Trophoblast cell (in vitro differentiated cells and primary cell): ENCODE measurements around the gene FBLIM1.
"Not testable (repeated sequence)": the region's sequence is repeated elsewhere in the genome, so short reads cannot be mapped to it uniquely, and the experiment has no call there.

Experiments
- DNase-seq, 2 donors: peaks; one replicate each; pipeline ENCODE4 v3.0.0-alpha.2; 2016
- H2AFZ ChIP-seq: 2 replicates; pipeline ENCODE4 v1.6.1; 2013; ENCODE audit warnings: low read length, moderate library complexity, mild to moderate bottlenecking; ENCODE audit not compliant: insufficient read depth, poor library complexity
- H2AK5ac ChIP-seq: 2 replicates; pipeline ENCODE4 v1.6.1; 2013; ENCODE audit warnings: mild to moderate bottlenecking, low read length
- H2BK120ac ChIP-seq: 2 replicates; pipeline ENCODE4 v1.6.1; 2013; ENCODE audit warnings: low read length, mild to moderate bottlenecking, moderate library complexity; ENCODE audit not compliant: insufficient read depth, poor library complexity
- H2BK12ac ChIP-seq: 2 replicates; pipeline ENCODE4 v1.6.1; 2013; ENCODE audit warnings: mild to moderate bottlenecking, low read length, moderate library complexity
- H2BK5ac ChIP-seq: 2 replicates; pipeline ENCODE4 v1.6.1; 2013; ENCODE audit warnings: low read length, low read depth, moderate library complexity, mild to moderate bottlenecking; ENCODE audit not compliant: poor library complexity
- H3K14ac ChIP-seq: 2 replicates; pipeline ENCODE4 v1.6.1; 2013; ENCODE audit warnings: mild to moderate bottlenecking, low read length
- H3K18ac ChIP-seq: 2 replicates; pipeline ENCODE4 v1.6.1; 2013; ENCODE audit warnings: mild to moderate bottlenecking, low read length
- H3K23ac ChIP-seq: 2 replicates; pipeline ENCODE4 v1.6.1; 2013; ENCODE audit warnings: low read length
- H3K27ac ChIP-seq: 2 replicates; pipeline ENCODE4 v1.5.1; 2013; ENCODE audit warnings: low read depth, mild to moderate bottlenecking, inconsistent platforms, low read length, moderate library complexity
- H3K27me3 ChIP-seq: 2 replicates; pipeline ENCODE4 v1.6.1; 2013; ENCODE audit warnings: inconsistent platforms, mild to moderate bottlenecking, low read length, moderate library complexity; ENCODE audit not compliant: insufficient read depth
- H3K36me3 ChIP-seq, 2 experiments: 1 replicate in 1 of 2; 2 replicates in 1 of 2; pipeline ENCODE4 v1.6.1; 2013; ENCODE audit warnings: low read length in 2 of 2, mild to moderate bottlenecking in 2 of 2, moderate library complexity in 1 of 2; ENCODE audit not compliant: insufficient read depth in 2 of 2, control insufficient read depth in 1 of 2
- H3K4ac ChIP-seq: 2 replicates; pipeline ENCODE4 v1.6.1; 2013; ENCODE audit warnings: low read depth, mild to moderate bottlenecking, low read length, moderate library complexity
- H3K4me1 ChIP-seq, 2 experiments: 1 replicate in 1 of 2; 2 replicates in 1 of 2; pipeline ENCODE4 v1.6.1; 2013; ENCODE audit warnings: low read length in 2 of 2, mild to moderate bottlenecking in 2 of 2, moderate library complexity in 1 of 2; ENCODE audit not compliant: insufficient read depth in 2 of 2, control insufficient read depth in 1 of 2
- H3K4me2 ChIP-seq: 2 replicates; pipeline ENCODE4 v1.6.1; 2013; ENCODE audit warnings: inconsistent platforms, mild to moderate bottlenecking, low read length, moderate library complexity
- H3K4me3 ChIP-seq: 2 replicates; pipeline ENCODE4 v1.5.1; 2013; ENCODE audit warnings: mild to moderate bottlenecking, low read depth, low read length, inconsistent platforms
- H3K79me1 ChIP-seq: one replicate; pipeline ENCODE4 v1.6.1; 2013; ENCODE audit warnings: low read length
- H3K79me2 ChIP-seq: 2 replicates; pipeline ENCODE4 v1.6.1; 2013; ENCODE audit warnings: low read length, mild to moderate bottlenecking; ENCODE audit not compliant: control insufficient read depth, insufficient read depth, poor library complexity
- H3K9ac ChIP-seq: 2 replicates; pipeline ENCODE4 v1.6.1; 2013; ENCODE audit warnings: mild to moderate bottlenecking, low read length
- H3K9me3 ChIP-seq: 2 replicates; pipeline ENCODE4 v1.6.1; 2013; ENCODE audit warnings: low read depth, mild to moderate bottlenecking, control low read depth, inconsistent platforms, low read length; ENCODE audit not compliant: insufficient read depth
- H4K12ac ChIP-seq: 2 replicates; pipeline ENCODE4 v1.6.1; 2013; ENCODE audit warnings: low read depth, mild to moderate bottlenecking, low read length, moderate library complexity
- H4K8ac ChIP-seq: 2 replicates; pipeline ENCODE4 v1.6.1; 2013; ENCODE audit warnings: low read depth, mild to moderate bottlenecking, low read length, moderate library complexity
- H4K91ac ChIP-seq: one replicate; pipeline ENCODE4 v1.6.1; 2013; ENCODE audit warnings: low read depth, mild to moderate bottlenecking, low read length, moderate library complexity
- WGBS: extraction: QIAGEN DNeasy Blood & Tissue Kit; methylation state at CpG from one replicate; pipeline ENCODE4 v1.1.7; 2013; ENCODE audit warnings: missing lambda C conversion rate; ENCODE audit not compliant: insufficient read length, insufficient coverage; ENCODE audit errors: extremely low coverage; 5-methylcytosine and 5-hydroxymethylcytosine counted together

FBLIM1 gene

GRCh38 chr1:15828931-15829330, 70.3 kb downstream of the FBLIM1 start:
- not testable (repeated sequence) for H4K8ac ChIP-seq, H3K4me2 ChIP-seq, H3K27me3 ChIP-seq, H3K36me3 ChIP-seq, H3K14ac ChIP-seq, H2BK120ac ChIP-seq, H4K12ac ChIP-seq, H2BK12ac ChIP-seq, H2AK5ac ChIP-seq, H4K91ac ChIP-seq, H3K4me3 ChIP-seq, H3K27ac ChIP-seq, H3K79me2 ChIP-seq, H3K4ac ChIP-seq, H3K9me3 ChIP-seq, DNase-seq, H2AFZ ChIP-seq, H2BK5ac ChIP-seq, H3K4me1 ChIP-seq, H3K18ac ChIP-seq, H3K23ac ChIP-seq, H3K79me1 ChIP-seq, H3K9ac ChIP-seq
- no CpG with 5 or more reads among the region's 14 CpGs for WGBS

- Histone ChIP-seq H3K27ac (no peak overlapping the region), H4K91ac (no peak overlapping the region), H3K79me2 (peaks cover 7% of the 10 kb centered on the region), H3K36me3 (no peaks in the 10 kb centered on the region), H2AK5ac (no peak overlapping the region), H3K27me3 (no peaks in the 10 kb centered on the region), H4K12ac (no peak overlapping the region), H3K4me3 (no peak overlapping the region), H4K8ac (no peak overlapping the region), H3K23ac (no peak overlapping the region), H3K9me3 (no peaks in the 10 kb centered on the region), H3K79me1 (peaks cover 8% of the 10 kb centered on the region), H3K18ac (no peak overlapping the region), H2BK5ac (no peak overlapping the region), H3K4me2 (no peak overlapping the region), H2BK12ac (no peak overlapping the region), H2AFZ (no peak overlapping the region), H3K4me1 (peaks cover 3% of the 10 kb centered on the region in 2 experiments), H2BK120ac (no peak overlapping the region), H3K14ac (no peak overlapping the region), H3K9ac (no peak overlapping the region), H3K4ac (no peak overlapping the region)
- WGBS: no CpG with 5 or more reads among the region's 1 CpG
- no peak for DNase-seq
These were observed 71.7 kb downstream of the FBLIM1 start for GRCh38 chr1:15830258-15830657.

GRCh38 chr1:15833069-15833679, 74.6 kb downstream of the FBLIM1 start:
- Histone ChIP-seq H3K4me3 (no peak overlapping the region), H3K4ac (no peak overlapping the region), H4K91ac (no peak overlapping the region), H2BK120ac (no peak overlapping the region), H3K27me3 (no peaks in the 10 kb centered on the region), H2BK5ac (no peak overlapping the region), H3K79me2 (peaks cover 10% of the 10 kb centered on the region), H3K27ac (no peak overlapping the region), H3K23ac (no peak overlapping the region), H3K9me3 (no peaks in the 10 kb centered on the region), H4K12ac (no peak overlapping the region), H4K8ac (peak overlapping the region; percentile 30), H3K14ac (no peak overlapping the region), H2BK12ac (no peak overlapping the region), H3K4me1 (peaks cover 3 to 5% of the 10 kb centered on the region in 2 experiments), H3K18ac (no peak overlapping the region), H3K4me2 (no peak overlapping the region), H3K9ac (no peak overlapping the region), H3K79me1 (peaks cover 14% of the 10 kb centered on the region), H2AFZ (no peak overlapping the region), H3K36me3 (no peaks in the 10 kb centered on the region), H2AK5ac (no peak overlapping the region)
- DNase-seq: peak; percentile 83 to 91
- no CpG with 5 or more reads among the region's 24 CpGs for whole genome bisulfite sequencing

GRCh38 chr1:15833842-15834405, 75.3 kb downstream of the FBLIM1 start:
- no peak overlapping the region for H2AFZ ChIP-seq
- whole genome bisulfite sequencing: no CpG with 5 or more reads among the region's 10 CpGs
- H3K4ac ChIP-seq: no peak overlapping the region
- H3K14ac ChIP-seq: no peak overlapping the region
- H3K27ac ChIP-seq: no peak overlapping the region
- DNase-seq: no peak
- H3K79me2 ChIP-seq: peaks cover 10% of the 10 kb centered on the region
- H3K4me2 ChIP-seq: peak overlapping the region; percentile 91
- no peak overlapping the region for H2BK12ac ChIP-seq
- H3K9ac ChIP-seq: no peak overlapping the region
- H3K4me1 ChIP-seq: peaks cover 3 to 5% of the 10 kb centered on the region in 2 experiments
- H3K23ac ChIP-seq: no peak overlapping the region
- H2BK120ac ChIP-seq: no peak overlapping the region
- no peaks in the 10 kb centered on the region for H3K27me3 ChIP-seq
- no peak overlapping the region for H4K91ac ChIP-seq
- no peak overlapping the region for H2AK5ac ChIP-seq
- H3K18ac ChIP-seq: no peak overlapping the region
- H3K9me3 ChIP-seq: no peaks in the 10 kb centered on the region
- peak overlapping the region; percentile 70 for H3K4me3 ChIP-seq
- no peak overlapping the region for H2BK5ac ChIP-seq
- H3K79me1 ChIP-seq: peaks cover 14% of the 10 kb centered on the region
- H4K12ac ChIP-seq: no peak overlapping the region
- no peaks in the 10 kb centered on the region for H3K36me3 ChIP-seq
- no peak overlapping the region for H4K8ac ChIP-seq
